ENCODE results near the gene RGS16.
"Not testable (repeated sequence)": the region's sequence is repeated elsewhere in the genome, so short reads cannot be mapped to it uniquely, and the experiment has no call there.

RGS16 gene, protein sequence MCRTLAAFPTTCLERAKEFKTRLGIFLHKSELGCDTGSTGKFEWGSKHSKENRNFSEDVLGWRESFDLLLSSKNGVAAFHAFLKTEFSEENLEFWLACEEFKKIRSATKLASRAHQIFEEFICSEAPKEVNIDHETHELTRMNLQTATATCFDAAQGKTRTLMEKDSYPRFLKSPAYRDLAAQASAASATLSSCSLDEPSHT

DNA sequence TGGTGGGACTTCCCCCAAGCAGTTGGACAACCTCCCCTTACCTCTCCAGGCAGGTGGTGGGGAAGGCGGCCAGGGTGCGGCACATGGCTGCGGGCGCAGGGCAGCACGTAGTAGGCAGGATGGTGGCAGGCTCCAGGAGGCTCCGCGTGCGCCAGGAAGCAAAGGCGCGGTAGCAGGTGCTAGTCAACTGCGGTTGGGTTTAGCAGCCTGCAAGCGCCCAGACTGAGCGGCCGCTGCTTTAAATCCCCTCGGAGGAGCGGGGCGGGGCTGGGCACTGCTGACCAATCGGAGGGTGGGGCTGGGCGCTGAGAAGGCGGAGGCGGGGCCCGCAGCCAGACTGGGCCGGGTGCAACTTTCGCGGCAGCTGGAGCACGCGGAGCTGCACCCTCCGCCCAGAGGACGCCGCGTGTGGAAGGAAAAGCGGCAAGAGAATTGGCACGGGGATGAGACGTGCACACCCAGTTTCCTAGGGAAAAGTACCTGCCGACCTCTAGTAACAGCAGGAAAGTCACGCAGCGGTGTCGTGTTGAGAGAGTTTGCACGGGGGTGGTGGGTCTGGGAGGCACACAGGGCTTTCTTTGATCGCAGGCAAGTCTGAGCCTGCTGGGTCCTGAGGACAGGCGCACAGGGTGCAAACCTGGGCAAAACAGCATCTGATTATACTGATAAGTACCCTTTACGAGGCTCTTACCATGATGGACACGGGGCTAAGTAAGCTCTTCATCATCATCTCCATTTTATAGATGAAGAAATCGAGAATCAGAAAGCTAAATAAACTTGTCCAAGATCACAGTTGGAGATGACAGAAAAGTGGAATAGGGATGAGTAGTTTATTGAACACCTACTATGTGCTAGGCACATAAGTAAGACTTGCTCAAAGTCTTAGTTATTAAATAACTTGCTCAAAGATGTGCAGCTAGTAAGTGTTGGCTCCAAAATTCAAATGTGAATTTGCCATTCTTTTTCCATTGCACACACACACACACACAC is at the start of gene RGS16:
RGS16 (minus strand) TSS at position 215 of the 990 bp plus-strand sequence; CDS start at position 85, 130 bp downstream.
- DNase-seq (ENCODE audit: low read depth): peak; percentile 87

DNA sequence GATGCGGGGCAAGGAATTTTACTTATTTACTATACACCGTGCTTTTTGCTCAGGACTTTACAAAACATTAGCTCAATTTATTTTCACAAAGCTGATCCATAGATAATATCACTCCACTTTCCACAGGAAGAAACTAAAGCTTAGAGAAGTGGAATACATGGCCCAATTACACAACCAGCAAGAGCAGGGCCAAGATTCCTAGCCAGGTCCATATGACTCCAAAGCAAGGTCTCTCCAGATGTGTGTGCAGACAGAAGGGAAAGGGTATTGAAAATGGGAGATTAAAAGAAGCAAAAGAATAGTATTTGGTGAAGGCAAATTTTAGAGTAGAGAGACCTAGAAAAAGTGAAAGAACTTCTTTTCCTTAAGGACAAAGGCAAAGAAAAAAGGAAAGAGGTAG is 49.8 kb upstream of the RGS16 start:
- no peak for DNase-seq (ENCODE audit: low read depth)

DNA sequence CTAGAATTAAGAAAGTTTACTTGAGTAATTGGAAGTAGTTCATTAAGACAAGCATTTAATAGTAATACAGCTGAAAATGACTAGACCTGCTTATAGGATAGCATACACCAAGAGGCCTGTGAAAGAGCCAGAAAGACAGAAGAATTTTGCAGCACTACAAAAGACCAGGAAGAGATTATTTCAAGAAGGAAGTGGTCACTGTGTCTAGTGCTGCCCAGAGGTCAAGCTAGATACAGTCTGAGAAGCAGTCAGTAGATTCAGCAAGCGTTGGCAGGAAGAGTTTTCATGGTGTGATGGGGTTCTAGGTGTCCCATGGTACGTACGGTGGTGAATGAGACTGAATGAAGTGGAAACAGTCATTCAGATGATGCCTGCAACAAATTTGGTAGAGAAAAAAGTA is 48.7 kb upstream of the RGS16 start:
- no peak for DNase-seq (ENCODE audit: low read depth)

DNA sequence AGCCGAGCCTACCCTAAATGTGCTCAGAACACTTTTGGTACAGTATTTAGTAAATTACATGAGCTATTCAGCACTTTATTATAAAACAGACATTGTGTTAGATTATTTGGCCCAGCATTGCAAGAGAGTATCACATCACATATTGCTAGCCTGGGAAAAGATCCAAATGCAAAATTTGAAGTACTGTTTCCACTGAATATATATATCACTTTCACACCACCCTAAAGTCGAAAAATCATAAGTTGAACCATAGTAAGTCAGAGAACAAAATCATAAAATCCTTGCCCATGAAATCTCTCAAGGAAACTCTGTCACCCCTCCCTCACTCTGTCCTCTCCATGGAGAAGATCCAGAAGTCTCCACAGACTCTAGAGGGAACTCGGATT is 47.1 kb upstream of the RGS16 start:
- no peak for DNase-seq (ENCODE audit: low read depth)

DNA sequence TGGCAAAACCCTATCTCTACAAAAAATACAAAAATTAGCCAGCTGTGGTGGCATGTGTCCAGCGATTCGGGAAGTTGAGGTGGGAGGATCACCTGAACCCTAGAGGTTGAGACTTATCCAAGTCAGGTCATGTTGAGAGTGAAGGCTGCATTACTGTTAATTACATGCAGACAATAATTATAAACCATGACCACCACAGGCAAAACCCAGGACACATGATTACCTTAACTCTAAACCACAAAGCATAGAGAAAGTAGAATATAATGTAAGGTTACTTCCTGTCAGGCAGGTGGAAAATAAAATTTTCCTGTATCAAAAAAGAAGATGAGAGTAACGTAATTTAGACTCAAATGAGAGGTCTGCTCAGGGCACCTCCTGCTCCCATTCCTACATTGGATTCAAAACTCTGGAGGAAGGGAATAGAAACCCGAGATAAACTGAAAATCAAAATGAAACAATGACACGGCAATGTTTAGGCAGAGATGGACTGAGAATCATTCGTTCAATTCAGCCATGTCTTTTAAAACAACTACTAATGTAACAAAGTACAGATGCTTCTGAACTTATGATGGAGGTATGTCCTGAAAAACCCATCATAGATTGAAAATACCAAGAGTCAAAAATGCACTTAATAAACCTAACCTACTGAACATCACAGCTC is 46.6 kb upstream of the RGS16 start:
- DNase-seq (ENCODE audit: low read depth): no peak

DNA sequence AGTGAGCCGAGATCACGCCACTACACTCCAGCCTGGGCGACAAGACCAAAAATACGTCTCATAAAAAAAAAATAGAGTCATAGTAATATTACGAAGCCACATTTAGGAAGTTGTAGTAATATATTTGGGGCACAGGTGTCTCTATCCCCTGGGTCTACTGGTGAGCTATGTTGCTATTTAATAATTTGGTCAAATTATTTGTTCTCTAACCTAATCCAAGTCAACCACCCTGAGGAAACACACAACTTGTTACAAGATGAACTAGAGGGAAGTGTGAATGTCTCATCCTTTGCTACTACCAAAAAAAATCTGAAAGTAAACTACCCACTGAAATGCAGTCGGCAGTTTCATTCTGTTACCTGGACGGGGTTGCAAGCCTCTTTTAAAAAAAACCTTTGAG is 44.9 kb upstream of the RGS16 start:
- DNase-seq (ENCODE audit: low read depth): no peak

DNA sequence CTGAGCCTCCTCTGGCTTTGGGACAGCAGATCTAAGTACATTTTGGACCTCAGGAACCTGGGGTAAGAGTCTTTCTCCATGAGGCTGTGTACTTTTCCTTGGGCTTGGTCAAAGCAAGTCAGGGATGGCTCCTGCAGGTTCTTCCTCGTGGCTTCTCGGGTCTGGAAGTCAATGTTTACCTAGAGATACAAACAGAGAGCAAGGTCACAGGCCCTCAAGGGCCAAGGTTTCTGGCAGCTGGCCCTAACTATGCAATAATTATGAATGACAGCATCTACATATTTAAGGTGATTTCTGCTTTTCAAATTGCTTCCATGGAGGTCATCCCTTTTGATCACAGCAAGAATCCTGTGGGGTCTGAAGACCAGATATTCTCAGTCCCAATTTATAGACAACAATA is 42.5 kb upstream of the RGS16 start:
- no peak for DNase-seq (ENCODE audit: low read depth)

DNA sequence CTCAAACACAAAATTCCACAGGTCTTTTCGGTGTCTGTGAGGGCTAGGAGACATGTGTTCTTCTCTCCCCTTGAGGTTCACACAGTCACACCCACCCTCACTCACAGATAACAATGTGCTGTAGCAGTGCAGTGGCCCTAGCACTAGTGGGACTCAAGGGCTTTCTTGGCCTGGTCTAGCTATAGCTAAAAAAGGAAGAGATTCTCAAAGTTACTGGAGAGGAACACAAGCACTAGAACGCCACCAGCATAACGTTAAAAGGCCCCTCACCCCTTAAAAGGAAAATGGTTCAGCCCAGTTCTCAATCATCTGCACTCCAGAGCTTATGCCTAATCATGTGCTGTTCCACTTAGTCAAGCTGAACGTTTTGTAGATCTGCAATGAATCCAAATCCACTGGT is 40.7 kb upstream of the RGS16 start:
- DNase-seq (ENCODE audit: low read depth): no peak

DNA sequence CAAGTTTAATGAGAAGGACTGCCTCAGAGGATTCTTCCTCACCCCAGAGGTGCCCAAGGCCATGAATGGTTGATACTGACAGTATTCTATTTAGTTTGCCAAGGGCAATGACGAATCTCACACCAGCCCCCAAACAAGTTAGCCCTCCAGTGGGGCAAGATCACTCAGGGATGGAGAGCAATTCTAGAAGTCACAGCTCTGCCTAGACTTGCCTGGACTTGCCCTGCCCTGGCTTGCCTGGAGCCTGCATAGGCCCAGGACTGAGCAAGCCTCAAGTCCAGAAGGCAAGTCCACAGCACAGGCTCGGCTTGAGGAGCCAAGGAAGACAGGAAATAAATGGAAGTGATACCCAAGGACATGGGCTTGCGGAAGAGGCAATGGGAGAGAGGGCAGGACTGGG is 39.5 kb upstream of the RGS16 start:
- DNase-seq (ENCODE audit: low read depth): no peak

DNA sequence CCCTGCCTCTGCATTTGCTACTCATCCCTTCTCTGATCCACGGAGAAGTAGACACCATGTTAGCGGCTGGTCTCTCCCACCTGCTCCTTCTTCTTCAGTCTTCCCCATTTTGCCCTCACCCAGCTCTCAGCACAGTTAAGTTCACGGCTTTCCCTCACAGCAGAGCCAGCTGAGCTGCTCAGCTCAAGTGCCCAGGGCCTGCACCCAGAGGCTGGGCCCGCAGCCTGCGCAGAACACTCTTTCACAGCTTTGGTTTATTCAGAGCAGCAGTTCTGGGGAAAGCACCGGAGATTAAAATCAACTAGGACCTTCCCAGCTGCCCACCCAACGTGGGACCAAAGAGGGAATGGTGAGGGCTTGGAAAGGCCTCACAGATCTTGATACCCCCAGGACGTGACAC is 38.3 kb upstream of the RGS16 start:
- no peak for DNase-seq (ENCODE audit: low read depth)

DNA sequence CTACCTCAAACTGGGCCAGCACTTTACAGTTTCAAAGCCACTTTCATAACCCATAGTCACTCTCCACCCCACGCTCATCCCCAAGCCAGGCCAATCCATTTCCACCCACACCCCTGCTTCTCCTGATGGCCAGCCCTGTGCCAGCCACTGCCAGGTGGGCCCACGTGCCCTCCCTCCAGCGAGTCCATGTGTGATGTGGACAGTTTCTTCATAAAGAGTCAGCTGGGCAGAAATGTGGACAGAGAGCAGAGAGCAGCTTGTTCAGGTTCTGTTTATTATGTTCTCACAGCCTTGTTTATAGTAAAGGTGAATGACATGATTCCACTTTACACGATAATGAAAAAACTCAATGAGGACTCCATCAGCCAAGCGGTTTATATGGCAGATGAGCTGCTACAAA is 37.4 kb upstream of the RGS16 start:
- no peak for DNase-seq (ENCODE audit: low read depth)

DNA sequence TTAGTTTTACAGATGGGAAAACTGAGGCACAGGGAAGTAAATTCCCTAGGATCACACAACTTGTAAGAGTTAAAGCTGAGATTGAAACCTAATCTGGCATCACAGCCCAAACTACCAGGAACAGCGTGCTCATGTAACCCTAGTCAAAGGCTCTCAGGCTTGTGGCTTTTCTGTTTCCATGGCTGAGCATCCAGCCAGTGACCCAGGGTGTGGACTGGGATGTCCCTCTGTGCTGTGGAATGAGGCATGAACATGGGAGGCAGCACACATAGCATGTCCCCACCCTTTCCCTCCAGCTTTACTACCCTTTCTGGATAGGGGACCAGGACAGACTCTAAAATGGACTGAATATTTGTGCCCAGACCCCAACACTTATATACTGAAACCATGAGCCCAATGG is 35.1 kb upstream of the RGS16 start:
- no peak for DNase-seq (ENCODE audit: low read depth)

DNA sequence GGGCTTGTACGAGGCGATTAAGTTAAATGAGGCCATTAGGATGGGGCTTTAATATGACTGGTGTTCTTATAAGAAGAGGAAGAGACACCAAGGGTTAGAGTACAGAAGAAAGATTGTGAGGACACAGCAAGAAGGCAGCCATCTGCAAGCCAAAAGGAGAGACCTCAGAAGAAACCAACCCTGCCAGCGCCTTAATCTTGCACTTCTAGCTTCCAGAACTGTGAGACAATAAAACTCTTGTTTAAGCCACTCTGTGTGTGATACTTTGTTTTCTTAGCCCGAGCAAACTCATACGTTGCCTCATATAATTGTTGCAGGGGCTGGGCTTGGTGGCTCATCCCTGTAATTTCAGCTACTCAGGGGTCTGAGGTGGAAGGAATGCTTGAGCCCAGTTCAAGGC is 33.6 kb upstream of the RGS16 start:
- no peak for DNase-seq (ENCODE audit: low read depth)

DNA sequence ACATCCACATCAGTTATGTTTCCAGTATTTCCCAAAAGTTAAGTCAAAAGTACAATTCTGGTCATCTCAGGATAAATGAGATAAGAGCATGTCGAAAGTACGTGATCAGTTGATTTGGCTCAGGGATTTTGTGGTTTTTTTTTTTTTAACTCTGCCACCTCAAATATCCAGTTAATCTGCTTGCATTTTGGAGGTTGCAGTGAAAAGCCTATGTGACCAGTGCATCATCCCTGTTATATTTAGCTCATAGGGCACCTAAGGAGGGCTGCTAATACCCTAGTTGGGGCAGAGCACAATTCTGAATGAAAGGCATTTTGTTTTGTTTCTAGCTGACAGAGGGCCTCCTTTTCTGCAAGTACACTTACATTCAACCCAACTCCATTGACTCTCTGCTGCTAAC is 31.7 kb upstream of the RGS16 start:
- DNase-seq (ENCODE audit: low read depth): no peak

DNA sequence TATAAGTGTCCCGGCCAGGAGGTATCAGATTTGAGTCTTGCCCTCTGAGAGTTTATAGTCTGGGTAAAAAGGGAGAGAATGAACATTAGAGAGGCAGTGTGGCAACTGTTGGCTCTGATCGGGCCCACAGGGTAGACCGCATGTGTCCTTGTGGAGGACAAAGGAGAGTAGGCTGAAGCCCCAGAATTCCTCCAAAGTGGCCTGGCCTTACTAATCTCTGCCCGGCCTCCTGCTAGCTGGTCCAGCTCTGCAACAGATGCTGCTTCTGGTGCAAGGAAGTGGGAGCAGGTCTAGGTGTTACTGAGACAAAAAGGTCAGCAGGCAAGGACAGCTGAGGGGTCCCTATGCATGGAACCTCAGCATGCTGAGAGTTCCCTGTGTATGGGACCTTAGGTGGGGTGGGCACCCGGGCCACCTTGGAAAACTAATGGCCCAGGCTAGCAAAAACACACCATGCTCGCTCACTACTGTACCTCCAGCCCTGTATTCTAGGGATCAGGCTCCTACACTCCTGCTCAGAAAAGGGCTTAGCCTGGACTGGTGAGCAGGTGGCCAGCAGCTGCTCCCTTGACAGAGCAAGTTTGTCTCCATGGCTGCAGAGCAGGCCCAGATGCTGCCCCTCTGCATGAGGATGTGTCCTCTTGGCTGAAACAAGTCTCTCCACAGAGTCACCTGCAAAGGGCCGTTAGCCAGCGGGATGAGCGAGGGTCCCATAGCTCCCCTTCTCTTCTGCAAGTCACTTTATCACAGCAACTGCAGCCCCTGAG is 30.3 kb upstream of the RGS16 start:
- no peak for DNase-seq (ENCODE audit: low read depth)

DNA sequence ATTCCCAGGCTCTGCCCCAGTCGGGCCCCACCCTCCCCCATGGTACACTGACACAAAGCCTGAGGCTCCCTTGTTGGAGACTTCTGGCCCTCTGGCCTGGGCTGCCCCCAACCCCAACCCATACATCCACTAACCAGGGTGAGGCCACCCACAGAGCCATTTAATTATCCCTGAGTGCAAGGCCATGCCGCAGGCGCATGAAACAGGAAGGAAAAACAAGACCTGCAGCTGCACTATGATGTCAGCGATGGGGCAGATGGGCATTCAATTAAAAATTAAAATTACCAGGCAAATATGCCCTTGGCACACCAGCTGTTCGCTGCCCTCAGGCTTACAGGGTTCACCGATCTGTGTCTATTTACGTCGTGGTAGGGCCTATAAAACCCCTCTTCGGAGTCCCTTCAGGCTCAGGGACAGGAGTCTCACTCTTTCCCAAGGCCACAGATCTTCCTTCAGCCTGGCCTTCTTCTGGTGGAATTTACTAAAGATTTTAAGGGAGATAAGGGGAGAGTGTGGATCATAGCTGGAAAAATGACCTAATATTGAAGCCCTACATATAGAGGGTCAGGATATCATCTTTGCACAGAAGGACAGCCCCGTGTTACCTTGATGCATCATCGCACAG is 29.6 kb upstream of the RGS16 start:
- DNase-seq (ENCODE audit: low read depth): no peak

DNA sequence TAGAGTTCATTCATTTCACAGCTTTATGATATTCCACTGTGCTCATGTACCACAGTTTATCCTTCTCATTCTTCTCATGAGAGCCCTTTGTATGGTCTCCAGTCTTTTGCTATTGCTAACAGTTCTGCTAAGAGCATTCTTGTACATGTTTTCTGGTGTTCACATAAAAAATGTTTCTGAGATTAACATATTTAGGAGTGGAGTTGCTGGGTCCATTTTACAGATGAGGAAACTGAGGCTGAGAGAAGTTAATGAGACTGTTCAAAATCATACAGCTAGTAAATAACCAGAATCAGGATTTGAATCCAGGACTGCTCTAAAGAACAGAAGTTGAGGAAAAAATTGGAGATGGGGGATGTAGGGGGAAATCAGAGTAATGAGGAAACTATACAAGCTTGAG is 28.8 kb upstream of the RGS16 start:
- no peak for DNase-seq (ENCODE audit: low read depth)

DNA sequence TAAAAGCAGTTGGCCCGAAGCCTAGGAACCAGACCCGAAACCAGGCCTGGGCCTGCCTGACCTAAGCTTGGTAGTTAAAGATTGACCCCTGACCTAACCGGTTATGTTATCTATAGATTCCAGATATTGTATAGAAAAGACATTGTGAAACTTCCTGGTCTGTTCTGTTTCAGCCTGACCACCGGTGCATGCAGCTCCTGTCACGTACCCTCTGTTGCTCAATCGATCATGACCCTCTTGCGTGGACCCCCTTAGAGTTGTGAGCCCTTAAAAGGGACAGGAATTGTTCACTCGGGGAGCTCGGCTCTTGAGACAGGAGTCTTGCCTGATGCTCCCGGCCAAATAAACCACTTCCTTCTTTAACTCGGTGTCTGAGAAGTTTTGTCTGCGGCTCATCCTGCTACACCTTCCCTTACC is 28.3 kb upstream of the RGS16 start:
- DNase-seq (ENCODE audit: low read depth): not testable (repeated sequence)

DNA sequence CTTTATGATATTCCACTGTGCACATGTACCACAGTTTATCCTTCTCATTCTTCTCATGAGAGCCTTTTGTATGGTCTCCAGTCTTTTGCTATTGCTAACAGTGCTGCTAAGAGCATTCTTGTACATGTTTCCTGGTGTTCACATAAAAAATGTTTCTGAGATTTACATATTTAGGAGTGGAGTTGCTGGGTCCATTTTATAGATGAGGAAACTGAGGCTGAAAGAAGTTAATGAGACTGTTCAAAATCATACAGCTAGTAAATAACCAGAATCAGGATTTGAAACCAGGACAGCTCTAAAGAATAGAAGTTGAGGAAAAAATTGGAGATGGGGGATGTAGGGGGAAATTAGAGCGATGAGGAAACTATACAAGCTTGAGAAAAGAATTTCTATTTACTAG is 27.8 kb upstream of the RGS16 start:
- DNase-seq (ENCODE audit: low read depth): no peak

DNA sequence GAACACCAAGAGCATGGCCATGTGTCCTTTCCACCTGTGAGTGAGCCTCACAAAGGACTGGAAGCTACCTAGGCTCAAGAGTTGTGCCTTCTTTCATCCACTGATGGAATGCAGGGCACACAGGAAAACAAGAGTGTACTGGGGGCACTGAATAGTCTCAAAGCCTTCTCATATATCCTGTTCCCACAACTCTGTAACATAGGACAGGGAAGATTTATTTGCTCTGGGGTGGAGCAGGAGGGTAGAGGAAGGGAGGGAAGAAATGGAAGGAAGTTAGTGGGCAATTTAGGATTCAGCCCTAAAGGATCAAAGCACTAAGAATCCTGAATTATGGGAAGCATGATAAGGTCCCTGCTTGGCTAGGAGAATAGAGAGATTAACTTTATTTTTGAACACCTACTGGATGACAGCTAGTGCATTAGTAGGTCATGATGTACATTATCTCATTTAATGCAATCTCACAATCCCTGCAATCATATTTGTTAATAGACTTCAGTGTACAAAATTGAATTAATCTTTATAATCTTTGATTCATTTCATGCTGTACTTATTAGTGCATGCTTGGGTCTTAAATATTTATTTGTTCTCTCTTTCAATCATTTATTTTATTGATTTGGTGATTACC is 27.0 kb upstream of the RGS16 start:
- DNase-seq (ENCODE audit: low read depth): no peak

DNA sequence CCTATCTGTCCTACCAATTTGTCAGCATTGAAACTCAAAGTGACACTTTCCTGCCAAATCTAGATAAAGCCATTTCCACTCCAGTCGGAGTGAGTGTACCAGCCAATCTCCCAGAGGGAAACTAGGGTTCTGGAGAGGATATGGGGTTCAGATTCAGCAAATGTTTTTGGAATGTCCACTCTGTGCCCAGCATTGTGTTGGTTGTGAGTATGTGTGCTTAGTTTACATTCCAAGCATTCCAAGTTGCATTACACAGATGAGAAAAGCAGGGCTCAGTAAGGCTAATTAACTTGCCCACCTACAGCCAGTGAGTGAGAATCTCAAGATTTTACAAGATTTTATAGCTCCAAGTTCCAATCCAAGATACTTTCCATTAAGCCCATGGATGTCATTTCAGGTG is 26.4 kb upstream of the RGS16 start:
- no peak for DNase-seq (ENCODE audit: low read depth)
